Thymus (tissue), 14 donors: ENCODE measurements around the gene VSTM5. TPM values are rescaled to one million over a fixed set of nuclear protein-coding genes. Genes with fewer than 3 reads are reported as not detected.
"Not testable (repeated sequence)": the region's sequence is repeated elsewhere in the genome, so short reads cannot be mapped to it uniquely, and the experiment has no call there.

Source experiments
- DNase-seq, 9 donors: peaks; one replicate each; pipeline ENCODE4 v3.0.0-alpha.2; 2013; ENCODE audit warnings: low spot score in 9 of 9, low read depth in 6 of 9, missing footprints in 1 of 9
- H3K27ac ChIP-seq, 2 donors: one replicate each; pipeline ENCODE4 v1.5.1; 2013; ENCODE audit warnings: control low read depth in 1 of 2, low read depth in 1 of 2, low read length in 1 of 2, mild to moderate bottlenecking in 1 of 2, moderate library complexity in 1 of 2
- H3K27me3 ChIP-seq, 2 donors: one replicate each; pipeline ENCODE4 v1.5.1; 2013; ENCODE audit warnings: low read length in 1 of 2; ENCODE audit not compliant: control insufficient read depth in 2 of 2, insufficient read depth in 1 of 2
- H3K36me3 ChIP-seq, 2 donors: one replicate each; pipeline ENCODE4 v1.5.1; 2013; ENCODE audit warnings: low read length in 1 of 2, mild to moderate bottlenecking in 1 of 2, moderate library complexity in 1 of 2; ENCODE audit not compliant: control insufficient read depth in 2 of 2, insufficient read depth in 2 of 2
- H3K4me1 ChIP-seq, 2 donors: one replicate each; pipeline ENCODE4 v1.5.1; 2013; ENCODE audit warnings: low read length in 2 of 2; ENCODE audit not compliant: control insufficient read depth in 2 of 2, insufficient read depth in 2 of 2
- H3K4me3 ChIP-seq, 2 donors: one replicate each; pipeline ENCODE4 v1.5.1; 2013; ENCODE audit warnings: low read length in 2 of 2, control low read depth in 1 of 2, mild to moderate bottlenecking in 1 of 2
- H3K9me3 ChIP-seq, 2 donors: one replicate each; pipeline ENCODE4 v1.5.1; 2013; ENCODE audit warnings: low read length in 1 of 2, mild to moderate bottlenecking in 1 of 2; ENCODE audit not compliant: control insufficient read depth in 2 of 2, insufficient read depth in 1 of 2
- WGBS: extraction: QIAGEN DNeasy Blood & Tissue Kit; methylation state at CpG from one replicate; pipeline ENCODE4 v1.1.7; 2013; 5-methylcytosine and 5-hydroxymethylcytosine counted together
- long read RNA-seq, 10 donors: transcript quantifications; one replicate each; lab custom pipeline, GENCODE V29; 2026
- polyA plus RNA-seq: library from polyadenylated mRNA; stranded (reverse); fragments of 200-250 nt; gene quantifications from one replicate; pipeline ENCODE4 v1.2.3, GENCODE V29; 2013
- total RNA-seq: library from RNA; stranded (reverse); fragments of 120-200 nt; gene quantifications from one replicate; pipeline ENCODE4 v1.2.4, GENCODE V29; 2013
- donor health status: healthy.

VSTM5 gene
- 0.19 TPM for total RNA-seq
- 0.14 TPM for polyA plus RNA-seq
- long read RNA-seq, donor 1 = 0 reads
- long read RNA-seq, donor 2 = 0 reads
- long read RNA-seq, donor 3 = 0 reads
- long read RNA-seq, donor 4 = 0 reads
- long read RNA-seq, donor 5 = 0 reads
- long read RNA-seq, donor 6 = 0 reads
- long read RNA-seq, donor 7 = 0 reads
- long read RNA-seq, donor 8 = 0 reads
- long read RNA-seq, donor 9 = 0 reads
- long read RNA-seq, donor 10 = 0 reads

DNA sequence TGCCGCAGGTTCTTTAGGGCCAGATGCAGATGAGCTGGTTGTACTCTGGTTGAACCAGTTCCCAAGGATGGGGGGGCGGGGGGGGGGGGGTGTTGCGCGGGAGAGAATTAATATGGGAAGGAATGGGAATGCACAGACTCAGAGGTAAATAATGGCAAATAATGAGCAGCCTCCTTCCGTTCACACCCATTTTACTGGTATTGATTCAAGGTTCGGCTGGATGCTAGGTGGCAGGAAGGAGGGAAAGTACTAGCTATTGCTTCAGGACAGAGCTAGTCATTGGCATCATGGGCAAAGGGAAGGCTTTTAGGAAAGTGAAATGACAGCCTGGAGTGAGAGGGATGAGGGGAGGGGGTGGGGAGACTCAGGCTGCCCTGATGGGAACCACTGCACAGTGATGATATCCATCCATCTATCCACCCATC, at the start of gene VSTM5:
Gene VSTM5, minus strand, starts transcription at position 25 of the 425 bp plus-strand sequence. CDS start 116 bp downstream, outside the sequence.
- DNase-seq = no peak
- H3K4me3 ChIP-seq = peak within 1 kb of the TSS in 1 of 2 donors; percentile 24
- 40% methylated on average over 6 of the region's 6 CpGs for WGBS
- peaks cover 5 to 36% of the 10 kb centered on the region in 2 donors for H3K27me3 ChIP-seq
- no peaks in the 10 kb centered on the region for H3K4me1 ChIP-seq
- no peaks in the 10 kb centered on the region for H3K36me3 ChIP-seq
- H3K27ac ChIP-seq = no peak within 1 kb of the TSS
- no peaks in the 10 kb centered on the region for H3K9me3 ChIP-seq

DNA sequence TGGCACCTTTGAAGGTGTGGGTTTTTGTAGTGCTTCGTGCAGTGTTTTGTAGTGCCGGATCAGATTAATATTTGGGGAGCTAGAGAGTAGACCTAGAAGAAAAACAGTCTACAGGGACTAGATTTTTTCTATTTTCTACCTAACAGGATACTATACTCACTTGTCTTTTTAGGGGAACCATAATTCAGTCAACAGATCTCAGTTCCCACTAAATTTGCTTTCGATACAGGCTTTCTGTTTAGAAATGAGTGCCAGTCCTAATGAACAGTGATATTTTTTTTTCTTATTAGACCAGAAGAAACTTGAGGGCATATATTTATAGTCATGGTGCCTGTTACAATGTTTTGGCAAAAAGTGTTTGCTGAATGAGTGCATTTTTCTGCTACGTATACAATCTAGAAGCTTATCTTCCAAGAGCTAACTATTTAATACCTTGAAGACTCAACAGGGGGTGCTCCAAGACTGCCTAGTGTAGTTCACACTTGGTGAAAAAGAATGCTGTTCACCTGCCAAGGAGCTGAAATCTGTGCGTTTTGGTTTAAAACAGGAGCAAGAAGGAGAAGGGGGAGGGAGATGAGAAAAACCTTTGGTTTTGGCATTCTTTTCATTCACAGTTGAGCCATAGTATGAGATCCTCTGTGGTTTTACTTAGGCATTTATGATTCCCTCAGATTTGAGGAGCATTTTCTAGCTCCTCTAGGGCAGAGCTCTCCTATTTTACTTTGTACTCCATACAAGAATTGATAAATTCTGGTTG, 44.9 kb upstream of the VSTM5 start:
- H3K4me3 ChIP-seq = no peak overlapping the region
- 50% methylated on average over 5 of the region's 5 CpGs for WGBS
- H3K9me3 ChIP-seq = no peaks in the 10 kb centered on the region

GRCh38 chr11:93890391-93891051, 40.1 kb upstream of the VSTM5 start:
- H3K4me3 ChIP-seq = no peak overlapping the region
- no peaks in the 10 kb centered on the region for H3K27me3 ChIP-seq
- DNase-seq = no peak
- no peaks in the 10 kb centered on the region for H3K9me3 ChIP-seq
- H3K27ac ChIP-seq = no peak overlapping the region
- 89% methylated on average over 3 of the region's 3 CpGs for WGBS
- H3K36me3 ChIP-seq = no peaks in the 10 kb centered on the region
- no peaks in the 10 kb centered on the region for H3K4me1 ChIP-seq

More for the DNA sequence above, 44.9 kb upstream of the VSTM5 start:
- peak in 5 of 9 donors; percentile 6 to 46 (median 13) for DNase-seq
- H3K27ac ChIP-seq = no peak overlapping the region
- no peaks in the 10 kb centered on the region for H3K27me3 ChIP-seq
- H3K36me3 ChIP-seq = no peaks in the 10 kb centered on the region
- H3K4me1 ChIP-seq = no peaks in the 10 kb centered on the region

GRCh38 chr11:93887111-93887510, 36.7 kb upstream of the VSTM5 start:
- Histone ChIP-seq H3K27me3 (no peaks in the 10 kb centered on the region), H3K9me3 (peaks cover 0 to 4% of the 10 kb centered on the region in 2 donors), H3K4me1 (no peaks in the 10 kb centered on the region), H3K36me3 (no peaks in the 10 kb centered on the region), H3K27ac (no peak overlapping the region), H3K4me3 (no peak overlapping the region)
- no peak for DNase-seq
- WGBS = 98% methylated on average over 5 of the region's 5 CpGs

DNA sequence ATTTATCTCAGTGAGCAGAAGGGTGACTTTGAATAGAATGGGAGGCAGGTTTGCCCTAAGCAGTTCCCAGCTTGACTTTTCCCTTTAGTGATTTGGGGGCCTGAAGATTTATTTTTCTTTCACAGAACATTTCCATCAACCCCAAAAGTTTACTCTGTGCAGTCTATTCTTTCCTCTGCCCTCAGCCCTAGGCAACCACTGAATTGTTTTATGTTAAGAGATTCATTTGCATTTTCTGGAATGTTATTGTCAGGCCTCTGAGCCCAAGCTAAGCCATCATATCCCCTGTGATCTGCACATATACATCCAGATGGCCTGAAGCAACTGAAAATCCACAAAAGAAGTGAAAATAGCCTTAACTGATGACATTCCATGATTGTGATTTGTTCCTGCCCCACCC, 28.7 kb upstream of the VSTM5 start:
- not testable (repeated sequence) for H3K36me3 ChIP-seq, H3K27ac ChIP-seq, H3K4me1 ChIP-seq, H3K4me3 ChIP-seq, DNase-seq, H3K9me3 ChIP-seq, H3K27me3 ChIP-seq

- Histone ChIP-seq H3K36me3 (no peaks in the 10 kb centered on the region), H3K27me3 (no peaks in the 10 kb centered on the region)
- WGBS = 93% methylated on average over 3 of the region's 3 CpGs
Observed at GRCh38 chr11:93875637-93876036, 25.2 kb upstream of the VSTM5 start.

GRCh38 chr11:93871526-93871925, 21.1 kb upstream of the VSTM5 start:
- H3K36me3 ChIP-seq = no peaks in the 10 kb centered on the region
- no peaks in the 10 kb centered on the region for H3K9me3 ChIP-seq
- no peak for DNase-seq
- no peak overlapping the region for H3K27ac ChIP-seq
- no peak overlapping the region for H3K4me3 ChIP-seq
- no peaks in the 10 kb centered on the region for H3K4me1 ChIP-seq
- H3K27me3 ChIP-seq = no peaks in the 10 kb centered on the region

More at GRCh38 chr11:93875637-93876036, 25.2 kb upstream of the VSTM5 start:
- DNase-seq = no peak
- no peak overlapping the region for H3K27ac ChIP-seq
- no peak overlapping the region for H3K4me3 ChIP-seq
- H3K9me3 ChIP-seq = peaks cover 0 to under 1% of the 10 kb centered on the region in 2 donors
- H3K4me1 ChIP-seq = no peaks in the 10 kb centered on the region

DNA sequence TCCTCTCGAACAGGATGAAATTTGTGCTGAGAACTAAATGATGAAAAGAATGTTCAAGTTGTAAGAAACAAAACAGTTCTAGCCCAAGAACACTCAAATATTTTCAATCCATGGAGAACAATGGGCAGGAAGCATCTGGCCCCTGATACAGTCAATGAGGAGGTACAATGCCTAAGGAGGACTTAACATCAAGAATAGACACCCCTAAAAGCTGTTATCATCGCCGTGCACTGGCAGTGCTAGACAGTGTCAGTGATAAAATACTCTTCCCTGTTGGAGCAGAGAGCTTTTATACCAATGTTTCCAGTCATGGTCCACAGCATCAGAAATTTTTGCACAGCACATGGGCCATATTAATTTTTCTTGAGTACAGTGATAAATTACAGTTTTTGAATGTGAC, 20.2 kb upstream of the VSTM5 start:
- no peak overlapping the region for H3K27ac ChIP-seq
- no peak for DNase-seq
- no peaks in the 10 kb centered on the region for H3K9me3 ChIP-seq
- H3K4me1 ChIP-seq = no peaks in the 10 kb centered on the region
- no peak overlapping the region for H3K4me3 ChIP-seq
- H3K27me3 ChIP-seq = no peaks in the 10 kb centered on the region
- no peaks in the 10 kb centered on the region for H3K36me3 ChIP-seq
- WGBS = 62% methylated on average over 3 of the region's 3 CpGs

DNA sequence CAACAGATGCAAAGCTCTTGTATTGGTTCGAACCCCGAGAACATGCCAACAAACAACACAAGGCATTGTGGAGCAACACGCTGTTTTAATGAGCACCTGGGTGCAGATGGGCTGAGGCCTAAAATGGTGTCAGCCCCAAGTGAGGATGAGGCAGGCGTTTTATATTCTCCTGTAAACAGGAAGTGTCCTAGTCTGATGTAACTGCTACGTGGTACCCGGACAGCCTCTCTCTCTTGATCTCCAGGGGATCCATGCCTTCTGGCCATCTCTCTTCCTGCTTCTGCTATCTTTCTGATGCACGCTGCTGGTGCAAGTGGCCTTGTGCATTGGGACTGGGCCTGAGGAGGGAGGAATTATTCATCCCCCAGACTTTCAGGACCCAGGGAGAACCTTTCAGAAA, 19.4 kb upstream of the VSTM5 start:
- WGBS = 81% methylated on average over 7 of the region's 7 CpGs
- H3K27ac ChIP-seq = no peak overlapping the region
- H3K9me3 ChIP-seq = no peaks in the 10 kb centered on the region
- no peaks in the 10 kb centered on the region for H3K27me3 ChIP-seq
- no peak for DNase-seq
- H3K36me3 ChIP-seq = no peaks in the 10 kb centered on the region
- no peak overlapping the region for H3K4me3 ChIP-seq
- no peaks in the 10 kb centered on the region for H3K4me1 ChIP-seq
